Suprapubic skin (tissue), 4 donors: ENCODE data around the gene CACNA1H. TPM values are rescaled to one million over a fixed set of nuclear protein-coding genes. Genes with fewer than 3 reads are reported as not detected.

Experiments
- DNase-seq, 2 donors: peaks; one replicate each; pipeline ENCODE4 v3.0.0-alpha.2; 2019; ENCODE audit warnings: low spot score in 2 of 2
- H3K27ac ChIP-seq: fragments of 200-600 bp; sonication (generic); one replicate; pipeline ENCODE4 v1.5.1; 2019
- H3K27me3 ChIP-seq: fragments of 200-600 bp; sonication (generic); one replicate; pipeline ENCODE4 v1.5.1; 2019
- H3K36me3 ChIP-seq: fragments of 200-600 bp; sonication (generic); one replicate; pipeline ENCODE4 v1.5.1; 2019
- H3K4me1 ChIP-seq: fragments of 200-600 bp; sonication (generic); one replicate; pipeline ENCODE4 v1.5.1; 2019
- H3K4me3 ChIP-seq: fragments of 200-600 bp; sonication (generic); one replicate; pipeline ENCODE4 v1.5.1; 2019; ENCODE audit warnings: mild to moderate bottlenecking
- H3K9me3 ChIP-seq: fragments of 200-600 bp; sonication (generic); one replicate; pipeline ENCODE4 v1.5.1; 2019
- CTCF ChIP-seq, 2 donors: fragments of 200-600 bp in 1 of 2; fragments of 450-650 bp in 1 of 2; sonication (generic) in 1 of 2; IDR thresholded peaks; one replicate each; pipeline ENCODE4 v1.5.1; 2016 to 2019; ENCODE audit warnings: antibody characterized with exemption in 2 of 2, mild to moderate bottlenecking in 1 of 2, moderate library complexity in 1 of 2
- EP300 ChIP-seq: sonication (generic); formaldehyde crosslinking; IDR thresholded peaks from one replicate; pipeline ENCODE4 v1.6.1; 2017; ENCODE audit warnings: antibody characterized with exemption
- POLR2A ChIP-seq, 2 donors: fragments of 450-650 bp; IDR thresholded peaks; one replicate each; pipeline ENCODE4 v1.6.1; 2017; ENCODE audit warnings: antibody characterized with exemption in 2 of 2, mild to moderate bottlenecking in 2 of 2, moderate library complexity in 2 of 2
- POLR2AphosphoS5 ChIP-seq, 3 donors: sonication (generic); formaldehyde crosslinking; IDR thresholded peaks; one replicate each; pipeline ENCODE4 v1.6.1; 2017; ENCODE audit warnings: antibody characterized with exemption in 3 of 3
- WGBS: methylation state at CpG from one replicate; pipeline ENCODE4 v1.1.5; 2018; 5-methylcytosine and 5-hydroxymethylcytosine counted together
- total RNA-seq, 4 donors: library from RNA; depleted of rRNA; stranded (reverse); fragments of >200 nt; gene quantifications; one replicate each; pipeline ENCODE4 v1.1.0, GENCODE V29; 2016

Gene CACNA1H
- total RNA-seq, 4 donors from 2014 or later: 19.4 to 167 (median 38.4) TPM

- H3K27me3 ChIP-seq: peaks cover 91% of the 10 kb centered on the region
- TF ChIP-seq POLR2A (IDR thresholded peaks at IDR 0.05): no peak
- TF ChIP-seq EP300: no peak
- TF ChIP-seq POLR2AphosphoS5 (IDR thresholded peaks at IDR 0.05): no peak
- no peak for TF ChIP-seq CTCF (IDR thresholded peaks at IDR 0.05)
- no peaks in the 10 kb centered on the region for H3K9me3 ChIP-seq
- H3K36me3 ChIP-seq: no peaks in the 10 kb centered on the region
- no peaks in the 10 kb centered on the region for H3K4me1 ChIP-seq
- no peak overlapping the region for H3K4me3 ChIP-seq
- DNase-seq: no peak
- WGBS: 61% methylated on average over 11 of the region's 35 CpGs
- H3K27ac ChIP-seq: no peak overlapping the region
Observed at GRCh38 chr16:1119766-1120576, 32.9 kb upstream of the CACNA1H start.

- Histone ChIP-seq H3K27me3 (peaks cover 91% of the 10 kb centered on the region), H3K4me3 (no peak overlapping the region), H3K27ac (no peak overlapping the region), H3K36me3 (no peaks in the 10 kb centered on the region), H3K9me3 (no peaks in the 10 kb centered on the region), H3K4me1 (no peaks in the 10 kb centered on the region)
- WGBS: no CpG with 5 or more reads among the region's 22 CpGs
- no peak for DNase-seq
- TF ChIP-seq POLR2AphosphoS5 (IDR thresholded peaks at IDR 0.05) (no peak), EP300 (no peak), CTCF (IDR thresholded peaks at IDR 0.05) (no peak), POLR2A (IDR thresholded peaks at IDR 0.05) (no peak)
Observed at GRCh38 chr16:1120577-1120941, 32.3 kb upstream of the CACNA1H start.

DNA sequence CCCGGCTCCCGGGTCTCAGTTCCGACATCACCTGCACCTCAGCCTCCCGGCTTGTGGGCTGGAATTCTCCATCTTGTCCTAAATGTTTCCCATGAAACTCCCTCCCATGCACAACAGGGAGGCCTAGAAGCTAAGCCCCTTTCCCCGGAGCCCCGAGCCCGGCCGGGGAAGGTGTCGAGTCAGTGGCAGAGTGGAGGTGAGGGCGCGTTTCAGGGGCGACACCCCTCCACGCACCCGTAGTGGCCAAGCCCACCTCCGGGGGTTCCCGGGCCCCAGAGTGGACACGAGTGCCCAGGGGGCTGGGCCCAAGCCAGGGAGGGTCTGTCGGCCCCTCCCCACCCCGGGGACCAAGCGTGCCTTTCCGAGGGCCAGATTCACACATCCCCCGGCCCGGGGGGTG, 31.9 kb upstream of the CACNA1H start:
- 53% methylated on average over 3 of the region's 23 CpGs for WGBS
- H3K4me1 ChIP-seq: no peaks in the 10 kb centered on the region
- no peaks in the 10 kb centered on the region for H3K36me3 ChIP-seq
- H3K27me3 ChIP-seq: peaks cover 91% of the 10 kb centered on the region
- no peak for TF ChIP-seq POLR2AphosphoS5 (IDR thresholded peaks at IDR 0.05)
- no peak for TF ChIP-seq POLR2A (IDR thresholded peaks at IDR 0.05)
- TF ChIP-seq CTCF (IDR thresholded peaks at IDR 0.05): no peak
- no peak for TF ChIP-seq EP300
- H3K9me3 ChIP-seq: no peaks in the 10 kb centered on the region
- no peak overlapping the region for H3K27ac ChIP-seq
- H3K4me3 ChIP-seq: no peak overlapping the region
- DNase-seq: no peak

- DNase-seq: no peak
- H3K4me1 ChIP-seq: no peaks in the 10 kb centered on the region
- H3K27me3 ChIP-seq: peaks cover 91% of the 10 kb centered on the region
- H3K27ac ChIP-seq: no peak overlapping the region
- no peak overlapping the region for H3K4me3 ChIP-seq
- H3K36me3 ChIP-seq: no peaks in the 10 kb centered on the region
- no peaks in the 10 kb centered on the region for H3K9me3 ChIP-seq
- TF ChIP-seq EP300 (no peak), POLR2AphosphoS5 (IDR thresholded peaks at IDR 0.05) (no peak), POLR2A (IDR thresholded peaks at IDR 0.05) (no peak), CTCF (IDR thresholded peaks at IDR 0.05) (no peak)
- WGBS: 74% methylated on average over 9 of the region's 30 CpGs
Observed at GRCh38 chr16:1121601-1122397, 31.1 kb upstream of the CACNA1H start.

GRCh38 chr16:1122398-1122765, 30.5 kb upstream of the CACNA1H start:
- no CpG with 5 or more reads among the region's 14 CpGs for WGBS

More at GRCh38 chr16:1122398-1122765, 30.5 kb upstream of the CACNA1H start:
- Histone ChIP-seq H3K4me3 (no peak overlapping the region), H3K4me1 (no peaks in the 10 kb centered on the region), H3K27ac (no peak overlapping the region), H3K9me3 (no peaks in the 10 kb centered on the region), H3K36me3 (no peaks in the 10 kb centered on the region), H3K27me3 (peaks cover 91% of the 10 kb centered on the region)
- no peak for DNase-seq
- TF ChIP-seq POLR2AphosphoS5 (IDR thresholded peaks at IDR 0.05) (no peak), EP300 (no peak), CTCF (IDR thresholded peaks at IDR 0.05) (no peak)
